HUDEP-2 (cell line): ENCODE results near the gene GFPT2.

Experiments used
- DNase-seq, 76 experiments: peaks; one replicate each; lab custom pipeline; 2025; ENCODE audit not compliant: unreplicated experiment in 76 of 76; lab: John Stamatoyannopoulos, UW

GFPT2 gene

GRCh38 chr5:180353980-180354452 lies 880 bp upstream of the GFPT2 start:
- no peak for DNase-seq

GRCh38 chr5:180352116-180353047 lies 754 bp downstream of the GFPT2 start:
- no peak for DNase-seq

- DNase-seq = no peak
Measured at GRCh38 chr5:180350711-180351465, 2.2 kb downstream of the GFPT2 start.

- no peak for DNase-seq
Measured at GRCh38 chr5:180350296-180350695, 2.8 kb downstream of the GFPT2 start.

- no peak for DNase-seq
Measured at GRCh38 chr5:180349391-180349790, 3.7 kb downstream of the GFPT2 start.

- DNase-seq = no peak
Measured at GRCh38 chr5:180348336-180348735, 4.8 kb downstream of the GFPT2 start.

- DNase-seq = no peak
Measured at GRCh38 chr5:180347702-180348101, 5.4 kb downstream of the GFPT2 start.

GRCh38 chr5:180346358-180346757 lies 6.8 kb downstream of the GFPT2 start:
- DNase-seq = no peak

- no peak for DNase-seq
Measured at GRCh38 chr5:180345781-180346180, 7.4 kb downstream of the GFPT2 start.

GRCh38 chr5:180345186-180345585 lies 8.0 kb downstream of the GFPT2 start:
- DNase-seq = no peak

GRCh38 chr5:180344696-180344999 lies 8.5 kb downstream of the GFPT2 start:
- DNase-seq = no peak

- DNase-seq = no peak
Measured at GRCh38 chr5:180343831-180344695, 9.1 kb downstream of the GFPT2 start.

- no peak for DNase-seq
Measured at GRCh38 chr5:180343110-180343830, 9.9 kb downstream of the GFPT2 start.

- DNase-seq = no peak
Measured at GRCh38 chr5:180341595-180341994, 11.5 kb downstream of the GFPT2 start.

- DNase-seq = no peak
Measured at GRCh38 chr5:180340856-180341255, 12.3 kb downstream of the GFPT2 start.

- no peak for DNase-seq
Measured at GRCh38 chr5:180339583-180340183, 13.5 kb downstream of the GFPT2 start.

- no peak for DNase-seq
Measured at GRCh38 chr5:180338001-180338707, 15.0 kb downstream of the GFPT2 start.

- no peak for DNase-seq
Measured at GRCh38 chr5:180336234-180337020, 16.7 kb downstream of the GFPT2 start.
